Fibroblast of villous mesenchyme (primary cell): Measurements from ENCODE around the gene PNPLA7. TPM values are rescaled to one million over a fixed set of nuclear protein-coding genes. Genes with fewer than 3 reads are reported as not detected.

ENCODE experiments used
- DNase-seq: peaks from one replicate; pipeline ENCODE4 v3.0.0-alpha.2; 2010; ENCODE audit warnings: low read depth
- H3K4me3 ChIP-seq: 2 replicates; pipeline ENCODE4 v1.5.1; 2011; ENCODE audit warnings: low read depth, mild to moderate bottlenecking, low read length
- total RNA-seq: library from RNA; depleted of rRNA; stranded (reverse); fragments of >200 nt; gene quantifications from 2 replicates; pipeline ENCODE4 v1.2.3, GENCODE V29; 2012
- TF ChIP-seq, protein P1 (sequence below): IDR thresholded peaks from 2 replicates; pipeline ENCODE4 v1.5.1; 2012; ENCODE audit warnings: low read depth, mild to moderate bottlenecking, low read length; ENCODE audit not compliant: insufficient read depth

PNPLA7 gene
- total RNA-seq, 1 donor, result 1.3 TPM

DNA sequence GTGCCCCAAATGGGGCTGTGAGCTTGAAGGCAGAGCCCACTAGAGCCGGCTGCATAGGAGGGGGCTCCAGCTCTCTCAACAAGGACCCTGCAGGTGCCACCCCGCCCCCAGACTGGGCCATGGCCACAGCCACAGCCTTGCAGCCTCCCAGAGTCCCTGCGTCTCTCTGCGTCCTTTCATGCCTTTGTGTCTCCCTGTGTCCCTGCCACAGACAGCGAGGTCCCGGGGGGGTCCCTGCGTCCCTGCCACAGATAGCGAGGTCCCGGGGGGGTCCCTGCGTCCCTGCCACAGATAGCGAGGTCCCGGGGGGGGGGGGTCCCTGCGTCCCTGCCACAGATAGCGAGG, 120.7 kb downstream of the PNPLA7 start:
- H3K4me3 ChIP-seq, result no peak overlapping the region
- TF ChIP-seq, protein P1, sequence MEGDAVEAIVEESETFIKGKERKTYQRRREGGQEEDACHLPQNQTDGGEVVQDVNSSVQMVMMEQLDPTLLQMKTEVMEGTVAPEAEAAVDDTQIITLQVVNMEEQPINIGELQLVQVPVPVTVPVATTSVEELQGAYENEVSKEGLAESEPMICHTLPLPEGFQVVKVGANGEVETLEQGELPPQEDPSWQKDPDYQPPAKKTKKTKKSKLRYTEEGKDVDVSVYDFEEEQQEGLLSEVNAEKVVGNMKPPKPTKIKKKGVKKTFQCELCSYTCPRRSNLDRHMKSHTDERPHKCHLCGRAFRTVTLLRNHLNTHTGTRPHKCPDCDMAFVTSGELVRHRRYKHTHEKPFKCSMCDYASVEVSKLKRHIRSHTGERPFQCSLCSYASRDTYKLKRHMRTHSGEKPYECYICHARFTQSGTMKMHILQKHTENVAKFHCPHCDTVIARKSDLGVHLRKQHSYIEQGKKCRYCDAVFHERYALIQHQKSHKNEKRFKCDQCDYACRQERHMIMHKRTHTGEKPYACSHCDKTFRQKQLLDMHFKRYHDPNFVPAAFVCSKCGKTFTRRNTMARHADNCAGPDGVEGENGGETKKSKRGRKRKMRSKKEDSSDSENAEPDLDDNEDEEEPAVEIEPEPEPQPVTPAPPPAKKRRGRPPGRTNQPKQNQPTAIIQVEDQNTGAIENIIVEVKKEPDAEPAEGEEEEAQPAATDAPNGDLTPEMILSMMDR, result no peak
- no peak for DNase-seq

DNA sequence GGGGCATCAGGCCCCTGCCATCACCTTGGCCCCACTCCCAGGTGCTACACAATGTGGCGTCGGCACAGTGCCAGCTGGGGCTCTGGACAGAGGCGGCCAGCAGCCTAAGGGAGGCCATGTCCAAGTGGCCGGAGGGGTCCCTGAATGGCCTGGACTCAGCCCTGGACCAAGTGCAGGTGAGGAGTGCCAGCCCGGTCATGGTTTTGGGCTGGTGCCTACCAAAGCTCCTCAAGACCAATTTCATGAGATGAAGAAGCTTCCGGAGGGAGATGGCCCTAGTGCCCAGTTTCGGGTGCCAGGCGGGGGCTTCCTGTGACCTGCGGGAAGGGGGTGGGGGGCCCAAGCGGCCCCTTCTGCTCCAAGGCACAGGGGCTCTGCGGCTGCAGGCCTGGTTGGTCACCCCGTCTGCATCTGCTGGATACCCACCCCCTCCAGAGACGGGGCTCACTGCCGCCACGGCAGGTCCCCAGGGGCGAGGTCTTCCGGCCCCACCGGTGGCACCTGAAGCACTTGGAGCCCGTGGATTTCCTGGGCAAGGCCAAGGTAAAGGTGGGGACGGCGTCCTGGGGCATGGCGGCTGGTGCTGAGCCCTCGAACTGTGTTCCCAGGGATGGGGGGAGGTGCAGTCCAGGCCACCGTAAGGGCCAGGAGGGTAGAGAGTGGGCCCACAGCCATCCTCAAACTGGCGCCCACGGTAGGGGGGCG, 121.2 kb downstream of the PNPLA7 start:
- TF ChIP-seq, protein P1, result no peak
- no peak for DNase-seq
- H3K4me3 ChIP-seq, result no peak overlapping the region

DNA sequence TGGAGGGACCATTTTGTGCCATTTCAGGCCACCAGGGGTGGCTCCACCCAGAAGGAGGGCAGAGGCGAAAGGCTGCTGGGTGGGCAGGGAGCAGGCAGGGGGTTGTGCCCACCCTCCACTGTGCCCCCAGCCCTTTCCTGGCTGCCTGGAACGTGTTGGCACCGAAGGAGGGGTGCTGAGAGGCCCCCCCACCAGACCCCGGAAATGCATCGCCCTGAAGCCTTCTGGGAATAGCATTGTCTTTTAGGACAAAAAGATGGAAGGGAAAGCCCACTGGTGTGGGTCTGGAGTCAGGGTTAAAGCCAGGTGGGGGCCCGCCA, 121.9 kb downstream of the PNPLA7 start:
- TF ChIP-seq, protein P1, result no peak
- DNase-seq, result no peak

DNA sequence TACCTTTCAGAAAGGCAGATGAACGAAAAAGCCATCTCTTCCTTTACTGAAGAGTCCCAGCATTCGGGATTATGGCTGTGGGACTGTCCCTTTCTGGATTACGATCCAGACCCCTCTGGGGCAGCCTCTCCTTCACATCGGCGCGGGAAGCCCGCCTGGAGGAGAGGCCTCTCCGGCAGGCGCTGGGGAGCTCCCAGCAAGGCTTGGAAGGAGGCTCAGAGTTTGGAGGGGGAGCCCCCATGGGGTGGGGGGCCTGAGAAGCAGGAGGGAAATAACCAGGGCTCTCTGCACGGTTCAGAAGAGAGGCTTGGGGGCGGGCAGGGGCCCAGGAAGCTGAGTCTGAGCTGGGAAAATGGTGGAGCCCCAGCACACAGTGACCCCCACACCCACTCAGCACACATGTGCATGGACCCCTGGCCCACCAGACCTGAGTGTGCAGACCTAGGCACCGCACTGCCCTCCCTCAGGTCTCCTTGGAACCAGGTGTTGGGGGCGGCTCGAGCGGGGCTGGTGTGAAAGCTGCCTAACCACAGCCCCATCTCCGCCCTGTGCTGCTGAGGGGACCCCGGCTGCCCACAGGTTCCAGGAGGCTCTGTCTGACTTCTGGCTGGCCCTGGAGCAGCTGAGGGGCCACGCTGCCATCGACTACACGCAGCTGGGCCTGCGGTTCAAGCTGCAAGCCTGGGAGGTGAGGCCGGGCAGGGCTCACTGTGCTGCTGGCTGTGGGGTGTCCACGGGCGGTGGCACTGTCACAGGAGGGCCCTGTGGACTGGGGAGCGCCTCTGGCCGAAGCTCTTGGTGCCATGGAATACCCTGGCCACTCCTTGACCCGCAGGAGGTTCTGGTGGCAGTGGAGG, 122.5 kb downstream of the PNPLA7 start:
- H3K4me3 ChIP-seq, result no peak overlapping the region
- DNase-seq, result no peak
- TF ChIP-seq, protein P1, result no peak

More for the DNA sequence above, 121.9 kb downstream of the PNPLA7 start:
- no peak overlapping the region for H3K4me3 ChIP-seq

DNA sequence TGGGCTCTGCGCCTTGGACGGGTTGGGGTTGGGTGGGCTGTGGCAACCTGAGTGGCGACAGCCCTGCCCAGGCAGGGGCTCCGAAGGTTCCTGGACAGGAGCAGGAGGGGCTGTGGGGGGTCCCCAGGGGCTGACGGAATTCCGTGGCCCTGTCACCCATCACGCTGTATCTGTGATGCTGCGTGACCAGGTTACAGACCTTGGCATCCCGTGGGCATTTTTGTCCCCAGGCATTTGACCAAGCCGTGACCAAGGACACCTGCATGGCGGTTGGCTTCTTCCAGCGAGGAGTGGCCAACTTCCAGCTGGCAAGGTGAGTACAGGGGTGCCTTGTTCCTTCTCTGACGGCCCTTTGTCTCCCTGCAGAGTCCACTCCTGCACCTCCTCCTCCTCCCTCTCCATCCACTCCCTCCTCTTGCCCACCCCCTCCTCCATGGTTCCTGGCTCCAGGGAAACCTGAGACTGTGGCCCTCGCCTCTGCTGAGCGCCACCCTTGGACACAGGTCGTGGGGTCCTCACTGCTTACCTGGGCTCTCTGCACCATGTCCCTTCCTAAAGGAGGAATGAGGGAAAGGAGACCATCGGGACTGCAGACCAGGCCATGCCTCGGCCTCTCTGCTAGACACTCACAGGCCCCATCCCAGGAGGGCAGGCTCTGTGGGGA, 124.1 kb downstream of the PNPLA7 start:
- H3K4me3 ChIP-seq, result no peak overlapping the region
- TF ChIP-seq, protein P1, result no peak
- no peak for DNase-seq

DNA sequence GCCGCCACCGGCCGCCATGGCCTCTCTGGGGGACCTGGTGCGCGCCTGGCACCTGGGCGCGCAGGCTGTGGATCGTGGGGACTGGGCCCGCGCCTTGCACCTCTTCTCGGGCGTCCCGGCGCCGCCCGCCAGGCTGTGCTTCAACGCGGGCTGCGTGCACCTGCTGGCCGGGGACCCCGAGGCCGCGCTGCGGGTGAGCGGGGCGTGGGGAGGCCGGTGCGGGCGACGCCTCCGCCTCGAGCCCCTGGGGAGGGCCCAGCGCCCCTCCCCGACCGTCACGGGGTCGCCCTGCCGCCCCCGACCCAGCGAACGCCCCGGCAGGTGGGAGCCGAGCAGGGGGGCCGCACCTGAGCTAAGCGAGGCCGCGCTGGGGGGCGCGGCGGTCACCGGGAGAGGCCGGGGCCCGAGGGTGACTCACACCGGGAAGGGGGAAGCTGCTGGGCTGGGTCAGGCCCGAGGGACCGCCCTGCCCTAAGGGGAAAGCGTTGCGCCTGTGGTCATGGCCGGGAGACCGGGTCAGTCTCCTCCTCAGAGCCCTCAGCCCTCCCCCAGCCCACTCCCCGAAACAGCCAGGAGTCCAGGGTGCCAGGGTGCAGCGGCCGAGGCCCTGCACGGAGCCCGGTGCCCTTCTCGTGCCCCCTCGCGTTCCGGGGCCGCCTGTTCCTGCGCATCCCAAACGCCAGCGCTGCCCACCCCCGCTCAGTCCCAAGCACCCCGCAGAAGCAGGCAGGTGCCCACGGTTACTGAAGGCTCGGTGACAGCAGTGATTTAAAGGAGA, 126.5 kb downstream of the PNPLA7 start:
- H3K4me3 ChIP-seq, result peak overlapping the region; percentile 47
- no peak for DNase-seq
- TF ChIP-seq, protein P1, result no peak
